A673 (cell line): Measurements from ENCODE around the gene WFDC1. TPM values are rescaled to one million over a fixed set of nuclear protein-coding genes. Genes with fewer than 3 reads are reported as not detected.

Source experiments
- BruUV-seq: library from RNA; stranded (reverse); fragments of 400-500 nt; replicated peaks from 2 replicates; lab custom pipeline; 2021; lab: Mats Ljungman, UMichigan
- CTCF ChIA-PET: fragments of 300-600 bp; sonication (Branson Sonifier 250); formaldehyde crosslinking; loops from one replicate; lab custom pipeline; 2022; ENCODE audit warnings: antibody characterized with exemption; lab: Charles Lee
- POLR2A ChIA-PET: fragments of 300-600 bp; sonication (Branson Sonifier 250); formaldehyde crosslinking; loops from one replicate; lab custom pipeline; 2022; ENCODE audit warnings: antibody characterized with exemption; ENCODE audit not compliant: low non-redundant PET; lab: Charles Lee
- DNase-seq: peaks from one replicate; pipeline ENCODE4 v3.0.0-alpha.2; 2015; ENCODE audit warnings: low spot score
- H3K27ac ChIP-seq: fragments of 200-600 bp; sonication (generic); 2 replicates; pipeline ENCODE4 v1.5.1; 2016; ENCODE audit warnings: mixed run types, low read depth, mild to moderate bottlenecking, mixed read lengths, antibody characterized with exemption, low read length; ENCODE audit not compliant: poor library complexity, severe bottlenecking
- H3K27me3 ChIP-seq: fragments of 200-600 bp; sonication (generic); replicated peaks from 2 replicates; pipeline ENCODE4 v1.6.1; 2017; ENCODE audit warnings: mixed run types, low read depth, mild to moderate bottlenecking, mixed read lengths, antibody characterized with exemption, low read length; ENCODE audit not compliant: insufficient read depth, poor library complexity
- H3K36me3 ChIP-seq: fragments of 200-600 bp; sonication (generic); 2 replicates; pipeline ENCODE4 v1.6.1; 2016; ENCODE audit warnings: mixed run types, mild to moderate bottlenecking, mixed read lengths, antibody characterized with exemption, low read length; ENCODE audit not compliant: insufficient read depth, poor library complexity, severe bottlenecking
- H3K4me1 ChIP-seq: fragments of 200-600 bp; sonication (generic); 2 replicates; pipeline ENCODE4 v1.6.1; 2017; ENCODE audit warnings: mixed run types, mild to moderate bottlenecking, mixed read lengths, antibody characterized with exemption, low read length; ENCODE audit not compliant: insufficient read depth, poor library complexity, severe bottlenecking
- H3K4me3 ChIP-seq: fragments of 200-600 bp; sonication (generic); 2 replicates; pipeline ENCODE4 v1.5.1; 2016; ENCODE audit warnings: low read depth, mixed run types, mild to moderate bottlenecking, mixed read lengths, low read length; ENCODE audit not compliant: poor library complexity, severe bottlenecking
- H3K9me3 ChIP-seq: fragments of 200-600 bp; sonication (generic); 2 replicates; pipeline ENCODE4 v1.6.1; 2016; ENCODE audit warnings: mixed run types, low read depth, mild to moderate bottlenecking, mixed read lengths, antibody characterized with exemption, low read length; ENCODE audit not compliant: poor library complexity, severe bottlenecking
- EZH2 ChIP-seq: fragments of 200-600 bp; sonication (generic); IDR thresholded peaks from 2 replicates; pipeline ENCODE4 v1.6.1; 2017; ENCODE audit warnings: borderline replicate concordance, low read depth, mild to moderate bottlenecking, mixed read lengths, antibody characterized with exemption, low read length; ENCODE audit not compliant: poor library complexity, severe bottlenecking
- intact Hi-C: fragments of 100-400 bp; cut with micrococcal nuclease; formaldehyde crosslinking; loops from one replicate; pipeline ENCODE4 v1.10.0; 2022; ENCODE audit not compliant: unreplicated experiment
- total RNA-seq: library from RNA; stranded (reverse); gene quantifications from 2 replicates; pipeline ENCODE4 v1.2.3, GENCODE V29; 2021
- TF ChIP-seq, protein P1 (sequence below): fragments of 300-800, 200-600 bp; sonication (generic); conservative IDR thresholded peaks from 2 replicates; pipeline ENCODE4 v1.5.1; 2017; ENCODE audit warnings: low read depth, mild to moderate bottlenecking, antibody characterized with exemption, low read length, moderate library complexity, mixed read lengths

The WFDC1 gene
- total RNA-seq, 1 experiment from 2014 or later: not detected

DNA sequence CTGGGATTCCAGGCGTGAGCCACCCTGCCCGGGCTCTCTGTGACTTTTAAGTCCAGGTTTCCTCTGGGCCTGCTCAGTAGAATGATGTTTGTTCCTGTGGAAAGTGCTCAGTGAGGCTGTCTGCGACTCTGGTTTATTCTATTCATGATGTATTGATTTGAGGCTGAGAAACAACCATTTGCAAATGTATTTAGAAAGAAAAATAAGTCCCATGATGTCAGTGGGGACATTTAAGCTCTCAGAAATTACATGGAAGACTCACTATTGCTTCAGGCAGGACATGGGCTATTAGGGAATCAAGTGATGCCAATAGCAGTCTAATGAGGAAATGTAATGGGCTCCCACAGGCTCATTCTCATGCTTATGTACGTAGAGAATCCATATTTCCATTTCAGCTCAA, 32.6 kb upstream of the WFDC1 start:
- DNase-seq: no peak
- H3K4me3 ChIP-seq: no peak overlapping the region
- ChIA-PET CTCF (no interaction called here), POLR2A (no interaction called here)
- intact Hi-C loops: no loop called here
- no peaks in the 10 kb centered on the region for H3K4me1 ChIP-seq
- TF ChIP-seq, protein P1, sequence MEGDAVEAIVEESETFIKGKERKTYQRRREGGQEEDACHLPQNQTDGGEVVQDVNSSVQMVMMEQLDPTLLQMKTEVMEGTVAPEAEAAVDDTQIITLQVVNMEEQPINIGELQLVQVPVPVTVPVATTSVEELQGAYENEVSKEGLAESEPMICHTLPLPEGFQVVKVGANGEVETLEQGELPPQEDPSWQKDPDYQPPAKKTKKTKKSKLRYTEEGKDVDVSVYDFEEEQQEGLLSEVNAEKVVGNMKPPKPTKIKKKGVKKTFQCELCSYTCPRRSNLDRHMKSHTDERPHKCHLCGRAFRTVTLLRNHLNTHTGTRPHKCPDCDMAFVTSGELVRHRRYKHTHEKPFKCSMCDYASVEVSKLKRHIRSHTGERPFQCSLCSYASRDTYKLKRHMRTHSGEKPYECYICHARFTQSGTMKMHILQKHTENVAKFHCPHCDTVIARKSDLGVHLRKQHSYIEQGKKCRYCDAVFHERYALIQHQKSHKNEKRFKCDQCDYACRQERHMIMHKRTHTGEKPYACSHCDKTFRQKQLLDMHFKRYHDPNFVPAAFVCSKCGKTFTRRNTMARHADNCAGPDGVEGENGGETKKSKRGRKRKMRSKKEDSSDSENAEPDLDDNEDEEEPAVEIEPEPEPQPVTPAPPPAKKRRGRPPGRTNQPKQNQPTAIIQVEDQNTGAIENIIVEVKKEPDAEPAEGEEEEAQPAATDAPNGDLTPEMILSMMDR: no peak
- TF ChIP-seq EZH2: no peak
- BruUV-seq: no TSS peak
- H3K36me3 ChIP-seq: no peaks in the 10 kb centered on the region
- H3K9me3 ChIP-seq: no peaks in the 10 kb centered on the region
- H3K27ac ChIP-seq: no peak overlapping the region
- H3K27me3 ChIP-seq: no peaks in the 10 kb centered on the region

GRCh38 chr16:84262939-84263338, 31.7 kb upstream of the WFDC1 start:
- H3K27me3 ChIP-seq: no peaks in the 10 kb centered on the region
- H3K4me1 ChIP-seq: no peaks in the 10 kb centered on the region
- no peaks in the 10 kb centered on the region for H3K36me3 ChIP-seq
- no peaks in the 10 kb centered on the region for H3K9me3 ChIP-seq
- no TSS peak for BruUV-seq
- H3K27ac ChIP-seq: no peak overlapping the region
- no peak overlapping the region for H3K4me3 ChIP-seq
- intact Hi-C loops: no loop called here
- TF ChIP-seq, protein P1: no peak
- TF ChIP-seq EZH2: no peak
- DNase-seq: no peak
- CTCF ChIA-PET: no interaction called here
- POLR2A ChIA-PET: no interaction called here

DNA sequence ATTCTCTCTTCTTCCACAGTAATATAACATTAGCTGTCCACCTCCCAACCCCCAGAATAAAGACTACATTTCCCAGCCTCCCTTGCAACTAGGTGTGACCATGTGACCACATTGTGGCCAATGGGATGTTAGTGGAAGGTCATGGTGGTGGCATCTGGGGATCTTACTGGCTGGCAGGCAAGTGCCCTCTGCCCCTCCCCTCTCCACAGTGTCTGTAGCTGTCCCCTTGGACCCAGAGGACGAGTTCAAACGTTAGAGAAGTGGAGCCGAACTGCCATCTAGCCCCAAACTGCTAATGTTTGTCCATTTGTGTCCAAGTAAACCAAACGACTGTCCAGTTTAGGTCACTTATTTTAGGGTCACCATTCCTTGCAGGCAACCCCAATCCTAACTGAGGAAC, 28.2 kb upstream of the WFDC1 start:
- TF ChIP-seq EZH2: no peak
- TF ChIP-seq, protein P1: no peak
- Histone ChIP-seq H3K4me1 (no peaks in the 10 kb centered on the region), H3K27me3 (no peaks in the 10 kb centered on the region), H3K4me3 (no peak overlapping the region), H3K27ac (no peak overlapping the region), H3K9me3 (no peaks in the 10 kb centered on the region), H3K36me3 (no peaks in the 10 kb centered on the region)
- peak; percentile 56 for DNase-seq
- POLR2A ChIA-PET: no interaction called here
- intact Hi-C loops: no loop called here
- no TSS peak for BruUV-seq
- CTCF ChIA-PET: no interaction called here
